ENCODE measurements around the gene KDM4D. TPM values are rescaled to one million over a fixed set of nuclear protein-coding genes. Genes with fewer than 3 reads are reported as not detected.
"Not testable (repeated sequence)": the region's sequence is repeated elsewhere in the genome, so short reads cannot be mapped to it uniquely, and the experiment has no call there.

The KDM4D gene
- total RNA-seq, 1 donor from 2014 or later = 0.93 TPM

- Histone ChIP-seq H4K20me1 (ENCODE audit: insufficient read depth, low read length) (no peaks in the 10 kb centered on the region), H3K27me3 (ENCODE audit: insufficient read depth, low read length) (no peaks in the 10 kb centered on the region), H3K9me3 (ENCODE audit: insufficient read depth, low read depth, low read length) (no peaks in the 10 kb centered on the region), H2AFZ (ENCODE audit: low read depth, low read length) (peak overlapping the region; percentile 58), H3K9ac (ENCODE audit: low read length) (peak overlapping the region; percentile 56), H3K4me2 (ENCODE audit: low read length) (peak overlapping the region; percentile 68), H3K27ac (ENCODE audit: low read depth, low read length) (peak overlapping the region; percentile 79), H3K79me2 (ENCODE audit: insufficient read depth, low read length) (no peaks in the 10 kb centered on the region), H3K4me3 (ENCODE audit: insufficient read depth, low read depth, low read length) (no peak overlapping the region), H3K4me1 (ENCODE audit: insufficient read depth, low read length) (peaks cover 34% of the 10 kb centered on the region), H3K36me3 (ENCODE audit: insufficient read depth, low read length) (no peaks in the 10 kb centered on the region)
- FAIRE-seq (peak; percentile 23), DNase-seq (ENCODE audit: low read depth) (peak; percentile 86)
- TF ChIP-seq EZH2 (IDR thresholded peaks at IDR 0.05; ENCODE audit: insufficient read depth, low read length) = no peak
- peaks cover 13% of the 10 kb centered on the region for H3K9me3 Mint-ChIP-seq (ENCODE audit: unreplicated experiment)
- peak overlapping the region; percentile 79 for H3K27ac Mint-ChIP-seq (ENCODE audit: unreplicated experiment)
- peaks cover 7% of the 10 kb centered on the region for H3K36me3 Mint-ChIP-seq (ENCODE audit: low read depth, unreplicated experiment)
- H3K4me3 Mint-ChIP-seq (ENCODE audit: unreplicated experiment) = no peak overlapping the region
- peaks cover 19% of the 10 kb centered on the region for H3K4me1 Mint-ChIP-seq (ENCODE audit: low read depth, unreplicated experiment)
- H3K27me3 Mint-ChIP-seq (ENCODE audit: low read depth, unreplicated experiment) = peaks cover 5% of the 10 kb centered on the region
These were observed 46.7 kb upstream of the KDM4D start for GRCh38 chr11:94926698-94927237.

- peaks cover 43% of the 10 kb centered on the region for H3K4me1 ChIP-seq (ENCODE audit: insufficient read depth, low read length)
- Mint-ChIP-seq H3K27ac (ENCODE audit: unreplicated experiment) (no peak overlapping the region), H3K9me3 (ENCODE audit: unreplicated experiment) (peaks cover 13% of the 10 kb centered on the region), H3K4me3 (ENCODE audit: unreplicated experiment) (no peak overlapping the region), H3K27me3 (ENCODE audit: low read depth, unreplicated experiment) (peaks cover 5% of the 10 kb centered on the region), H3K36me3 (ENCODE audit: low read depth, unreplicated experiment) (peaks cover 7% of the 10 kb centered on the region), H3K4me1 (ENCODE audit: low read depth, unreplicated experiment) (peaks cover 24% of the 10 kb centered on the region)
- FAIRE-seq (peak; percentile 23), DNase-seq (ENCODE audit: low read depth) (peak; percentile 39)
- no peaks in the 10 kb centered on the region for H3K79me2 ChIP-seq (ENCODE audit: insufficient read depth, low read length)
- no peak overlapping the region for H3K9ac ChIP-seq (ENCODE audit: low read length)
- no peaks in the 10 kb centered on the region for H3K36me3 ChIP-seq (ENCODE audit: insufficient read depth, low read length)
- no peaks in the 10 kb centered on the region for H3K27me3 ChIP-seq (ENCODE audit: insufficient read depth, low read length)
- H3K4me3 ChIP-seq (ENCODE audit: insufficient read depth, low read depth, low read length) = no peak overlapping the region
- H4K20me1 ChIP-seq (ENCODE audit: insufficient read depth, low read length) = no peaks in the 10 kb centered on the region
- H2AFZ ChIP-seq (ENCODE audit: low read depth, low read length) = no peak overlapping the region
- no peaks in the 10 kb centered on the region for H3K9me3 ChIP-seq (ENCODE audit: insufficient read depth, low read depth, low read length)
- TF ChIP-seq EZH2 (IDR thresholded peaks at IDR 0.05; ENCODE audit: insufficient read depth, low read length) (no peak), CTCF (IDR thresholded peaks at IDR 0.05; ENCODE audit: insufficient read depth, low read depth, low read length) (no peak)
- no peak overlapping the region for H3K4me2 ChIP-seq (ENCODE audit: low read length)
- H3K27ac ChIP-seq (ENCODE audit: low read depth, low read length) = no peak overlapping the region
These were observed 45.2 kb upstream of the KDM4D start for GRCh38 chr11:94928117-94928990.

- H3K4me3 Mint-ChIP-seq (ENCODE audit: unreplicated experiment); H3K27me3 ChIP-seq (ENCODE audit: insufficient read depth, low read length); H3K4me2 ChIP-seq (ENCODE audit: low read length); H3K79me2 ChIP-seq (ENCODE audit: insufficient read depth, low read length); H3K36me3 ChIP-seq (ENCODE audit: insufficient read depth, low read length); H3K36me3 Mint-ChIP-seq (ENCODE audit: low read depth, unreplicated experiment); H3K9me3 Mint-ChIP-seq (ENCODE audit: unreplicated experiment); H3K9me3 ChIP-seq (ENCODE audit: insufficient read depth, low read depth, low read length); DNase-seq (ENCODE audit: low read depth); H4K20me1 ChIP-seq (ENCODE audit: insufficient read depth, low read length); H2AFZ ChIP-seq (ENCODE audit: low read depth, low read length); H3K27me3 Mint-ChIP-seq (ENCODE audit: low read depth, unreplicated experiment); H3K9ac ChIP-seq (ENCODE audit: low read length); FAIRE-seq; H3K4me3 ChIP-seq (ENCODE audit: insufficient read depth, low read depth, low read length); H3K27ac Mint-ChIP-seq (ENCODE audit: unreplicated experiment): not testable (repeated sequence)
- H3K4me1 ChIP-seq (ENCODE audit: insufficient read depth, low read length) = peaks cover 46% of the 10 kb centered on the region
- H3K4me1 Mint-ChIP-seq (ENCODE audit: low read depth, unreplicated experiment) = peaks cover 26% of the 10 kb centered on the region
- peak overlapping the region; percentile 92 for H3K27ac ChIP-seq (ENCODE audit: low read depth, low read length)
These were observed 41.4 kb upstream of the KDM4D start for GRCh38 chr11:94932072-94932471.

Measured in astrocyte (in vitro differentiated cells and primary cell).